Rectal smooth muscle tissue (tissue), 1 donor: Measurements from ENCODE around the gene SPAG8.

ENCODE experiments used
- H3K27ac ChIP-seq: one replicate; pipeline ENCODE4 v1.7.0; 2013; ENCODE audit warnings: low read depth, low read length, inconsistent platforms
- H3K27me3 ChIP-seq: one replicate; pipeline ENCODE4 v1.7.0; 2013; ENCODE audit warnings: low read length; ENCODE audit not compliant: control insufficient read depth, insufficient read depth
- H3K36me3 ChIP-seq: one replicate; pipeline ENCODE4 v1.7.0; 2013; ENCODE audit warnings: low read length; ENCODE audit not compliant: control insufficient read depth, insufficient read depth
- H3K4me1 ChIP-seq: one replicate; pipeline ENCODE4 v1.7.0; 2013; ENCODE audit warnings: low read length; ENCODE audit not compliant: control insufficient read depth, insufficient read depth
- H3K4me3 ChIP-seq: one replicate; pipeline ENCODE4 v1.7.0; 2013; ENCODE audit warnings: low read length
- H3K9ac ChIP-seq: one replicate; pipeline ENCODE4 v1.7.0; 2013; ENCODE audit warnings: low read length

The SPAG8 gene

GRCh38 chr9:35834260-35835215 lies 22.5 kb upstream of the SPAG8 start:
- Histone ChIP-seq H3K27me3 (no peaks in the 10 kb centered on the region), H3K4me3 (no peak overlapping the region), H3K4me1 (peaks cover 11% of the 10 kb centered on the region), H3K9ac (no peak overlapping the region), H3K36me3 (no peaks in the 10 kb centered on the region), H3K27ac (no peak overlapping the region)

- no peaks in the 10 kb centered on the region for H3K36me3 ChIP-seq
- no peak overlapping the region for H3K9ac ChIP-seq
- no peak overlapping the region for H3K4me3 ChIP-seq
- no peaks in the 10 kb centered on the region for H3K27me3 ChIP-seq
- no peak overlapping the region for H3K27ac ChIP-seq
- peaks cover 11% of the 10 kb centered on the region for H3K4me1 ChIP-seq
These were observed 20.8 kb upstream of the SPAG8 start for GRCh38 chr9:35832814-35833213.

GRCh38 chr9:35831040-35831439 lies 19.0 kb upstream of the SPAG8 start:
- no peak overlapping the region for H3K9ac ChIP-seq
- peaks cover 11% of the 10 kb centered on the region for H3K4me1 ChIP-seq

GRCh38 chr9:35829764-35830096 lies 17.7 kb upstream of the SPAG8 start:
- Histone ChIP-seq H3K27ac (peak overlapping the region; percentile 89), H3K36me3 (no peaks in the 10 kb centered on the region), H3K9ac (peak overlapping the region; percentile 79), H3K4me1 (peaks cover 11% of the 10 kb centered on the region), H3K4me3 (peak overlapping the region; percentile 75), H3K27me3 (no peaks in the 10 kb centered on the region)

More at GRCh38 chr9:35831040-35831439, 19.0 kb upstream of the SPAG8 start:
- no peak overlapping the region for H3K27ac ChIP-seq
- H3K36me3 ChIP-seq: no peaks in the 10 kb centered on the region
- no peak overlapping the region for H3K4me3 ChIP-seq
- H3K27me3 ChIP-seq: no peaks in the 10 kb centered on the region

- H3K4me3 ChIP-seq: peak within 1 kb of the TSS; percentile 86
- H3K9ac ChIP-seq: peak within 1 kb of the TSS; percentile 85
- peak within 1 kb of the TSS; percentile 89 for H3K27ac ChIP-seq
- peaks cover 11% of the 10 kb centered on the region for H3K4me1 ChIP-seq
- H3K27me3 ChIP-seq: no peaks in the 10 kb centered on the region
- H3K36me3 ChIP-seq: no peaks in the 10 kb centered on the region
These were observed 17.2 kb upstream of the SPAG8 start, which contains the start of gene TMEM8B for GRCh38 chr9:35829084-35829763. TMEM8B (plus strand) TSS chr9:35829228; CDS start chr9:35829448, 220 bp downstream.

GRCh38 chr9:35828716-35829083 lies 16.6 kb upstream of the SPAG8 start, which contains the start of gene FAM221B:
FAM221B (minus strand) TSS chr9:35828732; CDS start chr9:35826161, 2,571 bp downstream.
- Histone ChIP-seq H3K9ac (peak within 1 kb of the TSS; percentile 85), H3K27ac (peak within 1 kb of the TSS; percentile 89), H3K27me3 (no peaks in the 10 kb centered on the region), H3K4me1 (peaks cover 11% of the 10 kb centered on the region), H3K4me3 (peak within 1 kb of the TSS; percentile 86), H3K36me3 (no peaks in the 10 kb centered on the region)

GRCh38 chr9:35827486-35827885 lies 15.4 kb upstream of the SPAG8 start:
- Histone ChIP-seq H3K36me3 (no peaks in the 10 kb centered on the region), H3K27ac (no peak overlapping the region), H3K9ac (no peak overlapping the region), H3K4me3 (no peak overlapping the region), H3K4me1 (peaks cover 11% of the 10 kb centered on the region), H3K27me3 (no peaks in the 10 kb centered on the region)

- Histone ChIP-seq H3K27ac (no peak overlapping the region), H3K36me3 (no peaks in the 10 kb centered on the region), H3K27me3 (no peaks in the 10 kb centered on the region), H3K9ac (no peak overlapping the region), H3K4me1 (peaks cover 11% of the 10 kb centered on the region), H3K4me3 (no peak overlapping the region)
These were observed 14.1 kb upstream of the SPAG8 start for GRCh38 chr9:35826071-35826701.

- H3K36me3 ChIP-seq: no peaks in the 10 kb centered on the region
These were observed 10.9 kb upstream of the SPAG8 start for GRCh38 chr9:35822926-35823325.

GRCh38 chr9:35820076-35820475 lies 8.0 kb upstream of the SPAG8 start:
- Histone ChIP-seq H3K27me3 (no peaks in the 10 kb centered on the region), H3K27ac (no peak overlapping the region), H3K4me1 (no peaks in the 10 kb centered on the region), H3K36me3 (no peaks in the 10 kb centered on the region), H3K9ac (no peak overlapping the region), H3K4me3 (no peak overlapping the region)

More at GRCh38 chr9:35822926-35823325, 10.9 kb upstream of the SPAG8 start:
- H3K27ac ChIP-seq: no peak overlapping the region
- H3K4me1 ChIP-seq: no peaks in the 10 kb centered on the region
- no peak overlapping the region for H3K4me3 ChIP-seq
- no peaks in the 10 kb centered on the region for H3K27me3 ChIP-seq
- H3K9ac ChIP-seq: no peak overlapping the region

- H3K4me3 ChIP-seq: no peak overlapping the region
- H3K36me3 ChIP-seq: no peaks in the 10 kb centered on the region
- H3K4me1 ChIP-seq: peaks cover 10% of the 10 kb centered on the region
- H3K27me3 ChIP-seq: no peaks in the 10 kb centered on the region
- no peak overlapping the region for H3K27ac ChIP-seq
- H3K9ac ChIP-seq: no peak overlapping the region
These were observed 6.3 kb upstream of the SPAG8 start for GRCh38 chr9:35818341-35818740.

GRCh38 chr9:35816708-35817107 lies 4.6 kb upstream of the SPAG8 start:
- Histone ChIP-seq H3K9ac (no peak overlapping the region), H3K27ac (no peak overlapping the region), H3K4me3 (no peak overlapping the region), H3K36me3 (no peaks in the 10 kb centered on the region), H3K4me1 (peaks cover 14% of the 10 kb centered on the region), H3K27me3 (no peaks in the 10 kb centered on the region)
